Large intestine (tissue), 3 donors: Measurements from ENCODE around the gene STK17B. TPM values are rescaled to one million over a fixed set of nuclear protein-coding genes. Genes with fewer than 3 reads are reported as not detected.
A peak's percentile ranks its signal among the peaks of the same experiment; 100 is the strongest.
"Not testable (repeated sequence)": the region's sequence is repeated elsewhere in the genome, so short reads cannot be mapped to it uniquely, and the experiment has no call there.

Source experiments
- DNase-seq, 2 donors: peaks; one replicate each; pipeline versions ENCODE4 v3.0.0 to v3.0.0-alpha.2; 2013
- H3K27ac ChIP-seq: one replicate; pipeline ENCODE4 v1.5.1; 2013; ENCODE audit warnings: low read length
- H3K27me3 ChIP-seq: 2 replicates; pipeline ENCODE4 v1.6.1; 2013; ENCODE audit warnings: low read length; ENCODE audit not compliant: control insufficient read depth, insufficient read depth
- H3K36me3 ChIP-seq: 2 replicates; pipeline ENCODE4 v1.6.1; 2013; ENCODE audit warnings: low read length; ENCODE audit not compliant: control insufficient read depth, insufficient read depth
- H3K4me1 ChIP-seq: one replicate; pipeline ENCODE4 v1.6.1; 2013; ENCODE audit warnings: low read length; ENCODE audit not compliant: control insufficient read depth, insufficient read depth
- H3K4me3 ChIP-seq: one replicate; pipeline ENCODE4 v1.5.1; 2013; ENCODE audit warnings: low read length
- H3K9me3 ChIP-seq: one replicate; pipeline ENCODE4 v1.6.1; 2013; ENCODE audit warnings: mild to moderate bottlenecking, low read depth, low read length, moderate library complexity; ENCODE audit not compliant: control insufficient read depth
- WGBS: methylation state at CpG from one replicate; pipeline ENCODE4 v1.1.5; 2013; ENCODE audit warnings: low lambda C conversion rate; ENCODE audit not compliant: insufficient coverage; 5-methylcytosine and 5-hydroxymethylcytosine counted together
- polyA plus RNA-seq: library from polyadenylated mRNA; unstranded; fragments of 120-200 nt; gene quantifications from one replicate; pipeline ENCODE4 v1.2.1, GENCODE V29; 2013

The STK17B gene
- polyA plus RNA-seq, 1 donor = 14.3 TPM

DNA sequence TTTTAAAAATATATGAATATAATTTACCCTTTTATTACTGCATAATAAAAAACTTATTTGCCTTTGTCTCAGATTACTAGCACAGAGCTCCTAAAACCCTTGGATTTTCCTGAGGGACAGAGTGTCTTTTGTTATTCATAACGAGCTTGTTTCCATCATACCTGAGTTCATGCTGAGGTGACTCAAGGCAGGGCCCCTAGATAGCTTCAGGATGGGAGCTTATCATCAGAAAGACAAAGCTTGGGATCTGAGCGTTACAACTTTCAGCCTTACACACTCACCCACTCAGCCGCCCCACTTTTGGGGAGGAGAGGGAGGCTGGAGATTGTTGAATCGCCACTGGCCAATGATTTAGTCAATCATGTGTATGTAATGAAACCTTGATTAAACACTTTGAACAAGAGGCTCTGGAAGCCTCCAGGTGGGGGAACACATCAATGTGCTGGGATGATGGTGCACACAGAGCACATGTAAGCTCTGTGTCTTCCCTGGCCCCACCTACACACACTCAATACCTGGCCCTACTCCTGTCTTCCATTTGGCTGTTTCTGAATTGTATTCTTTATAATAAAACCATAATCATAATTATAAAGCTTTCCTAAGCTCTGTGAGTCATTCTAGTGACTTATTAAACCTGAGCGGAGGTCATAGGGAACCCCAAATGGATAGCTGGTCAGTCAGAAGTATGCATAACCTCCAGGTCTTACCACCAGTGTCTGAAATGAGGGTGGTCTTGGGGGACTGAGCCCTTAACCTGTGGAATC is 74.2 kb downstream of the STK17B start:
- DNase-seq = no peak
- no peaks in the 10 kb centered on the region for H3K27me3 ChIP-seq
- no peaks in the 10 kb centered on the region for H3K36me3 ChIP-seq
- H3K27ac ChIP-seq = no peak overlapping the region
- H3K9me3 ChIP-seq = no peaks in the 10 kb centered on the region
- H3K4me1 ChIP-seq = no peaks in the 10 kb centered on the region
- WGBS = no CpG with 5 or more reads among the region's 5 CpGs
- no peak overlapping the region for H3K4me3 ChIP-seq

- H3K36me3 ChIP-seq = no peaks in the 10 kb centered on the region
- H3K27ac ChIP-seq = no peak overlapping the region
Observed at GRCh38 chr2:196096264-196096663, 75.1 kb downstream of the STK17B start.

DNA sequence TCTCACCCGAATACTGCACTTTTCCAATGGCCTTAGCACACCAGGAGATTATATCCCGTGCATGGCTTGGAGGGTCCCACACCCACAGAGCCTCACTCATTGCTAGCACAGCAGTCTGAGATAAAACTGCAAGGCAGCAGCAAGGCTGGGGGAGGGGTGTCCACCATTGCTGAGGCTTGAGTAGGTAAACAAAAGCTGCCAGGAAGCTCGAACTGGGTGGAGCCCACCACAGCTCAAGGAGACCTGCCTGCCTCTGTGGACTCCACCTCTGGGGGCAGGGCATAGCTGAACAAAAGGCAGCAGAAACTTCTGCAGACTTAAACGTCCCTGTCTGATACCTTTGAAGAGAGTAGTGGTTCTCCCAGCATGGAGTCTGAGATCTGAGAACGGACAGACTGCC is 81.9 kb downstream of the STK17B start:
- H3K27me3 ChIP-seq, DNase-seq, H3K27ac ChIP-seq, H3K9me3 ChIP-seq, H3K36me3 ChIP-seq, H3K4me3 ChIP-seq, H3K4me1 ChIP-seq: not testable (repeated sequence)
- no CpG with 5 or more reads among the region's 5 CpGs for WGBS

More at GRCh38 chr2:196096264-196096663, 75.1 kb downstream of the STK17B start:
- Histone ChIP-seq H3K4me1 (no peaks in the 10 kb centered on the region), H3K9me3 (no peaks in the 10 kb centered on the region), H3K27me3 (no peaks in the 10 kb centered on the region), H3K4me3 (no peak overlapping the region)
- 94% methylated on average over 2 of the region's 4 CpGs for WGBS
- DNase-seq = no peak

DNA sequence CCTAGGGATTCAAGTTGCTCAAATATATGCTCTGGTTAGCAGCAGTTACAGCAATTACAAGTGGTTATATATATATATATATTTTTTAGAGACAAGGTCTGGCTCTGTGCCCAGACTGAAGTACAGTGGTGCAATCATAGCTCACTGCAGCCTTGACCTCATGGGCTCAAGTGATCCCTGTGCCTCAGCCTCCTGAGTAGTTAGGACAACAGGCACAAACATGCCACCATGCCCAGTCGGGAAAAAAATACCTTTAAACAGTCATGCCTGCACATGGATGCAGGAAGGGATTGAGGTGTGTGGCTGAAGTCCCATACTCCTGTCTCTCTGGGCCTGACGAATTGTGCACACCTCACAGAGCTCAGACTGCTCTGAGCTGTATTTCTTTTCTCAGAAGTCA is 83.2 kb downstream of the STK17B start:
- Histone ChIP-seq H3K36me3 (no peaks in the 10 kb centered on the region), H3K27ac (no peak overlapping the region), H3K9me3 (peaks cover 9% of the 10 kb centered on the region), H3K27me3 (no peaks in the 10 kb centered on the region), H3K4me3 (no peak overlapping the region), H3K4me1 (peaks cover 4% of the 10 kb centered on the region)
- DNase-seq = peak in 1 of 2 donors; percentile 25
- WGBS = no CpG with 5 or more reads among the region's 2 CpGs

DNA sequence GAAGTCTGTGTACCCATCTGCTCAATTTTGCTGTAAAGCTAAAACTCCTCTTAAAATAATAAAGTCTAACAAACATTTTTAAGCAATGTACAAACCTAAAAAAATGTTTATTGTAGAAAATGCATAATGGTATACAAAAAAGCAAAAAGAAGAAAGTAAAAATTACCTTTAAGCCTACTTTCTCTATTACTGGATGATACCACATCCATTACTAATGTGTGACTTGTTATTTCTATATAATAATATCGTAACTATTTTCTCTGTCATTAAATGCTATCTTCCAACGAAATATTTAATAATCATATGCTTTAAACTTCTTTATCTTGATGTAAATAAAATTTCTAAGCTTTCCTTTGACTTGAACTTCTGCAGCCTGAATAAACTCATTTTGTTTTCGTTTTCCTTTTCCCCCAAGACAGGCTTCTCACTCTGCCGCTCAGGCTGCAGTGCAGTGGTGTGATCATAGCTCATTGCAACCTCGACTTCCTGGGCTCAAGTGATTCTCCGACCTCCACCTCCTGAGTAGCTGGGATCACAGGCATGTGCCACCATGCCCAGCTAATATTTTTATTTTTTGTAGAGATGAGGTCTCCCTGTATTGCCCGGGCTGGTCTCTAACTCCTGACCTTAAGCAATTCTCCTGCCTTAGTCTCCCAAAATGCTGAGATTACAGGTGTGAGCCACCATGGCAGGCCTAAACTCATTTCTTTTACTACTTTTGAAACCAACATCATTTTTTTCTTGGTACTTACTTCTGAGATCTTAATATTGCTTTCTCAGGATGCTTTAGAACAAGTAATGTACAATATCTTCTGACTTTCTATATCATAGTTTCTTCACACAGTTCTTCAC is 84.6 kb downstream of the STK17B start:
- Histone ChIP-seq H3K4me3 (no peak overlapping the region), H3K4me1 (peaks cover 4% of the 10 kb centered on the region), H3K9me3 (peaks cover 9% of the 10 kb centered on the region), H3K27ac (no peak overlapping the region), H3K36me3 (no peaks in the 10 kb centered on the region), H3K27me3 (no peaks in the 10 kb centered on the region)
- DNase-seq = no peak
- 90% methylated on average over 3 of the region's 7 CpGs for WGBS

GRCh38 chr2:196083601-196084000 is 87.8 kb downstream of the STK17B start:
- no CpG with 5 or more reads among the region's 5 CpGs for WGBS
- Histone ChIP-seq H3K36me3 (no peaks in the 10 kb centered on the region), H3K4me1 (peaks cover 16% of the 10 kb centered on the region), H3K27ac (no peak overlapping the region), H3K4me3 (no peak overlapping the region), H3K9me3 (peaks cover 9% of the 10 kb centered on the region), H3K27me3 (no peaks in the 10 kb centered on the region)
- no peak for DNase-seq

Other genes starting within 250 kb of the STK17B start
- 1.5 TPM for gene DNAH7, start 102.7 kb downstream of the STK17B start, polyA plus RNA-seq